Hepatocyte (in vitro differentiated cells): Measurements from ENCODE around the gene MAN1C1. TPM values are rescaled to one million over a fixed set of nuclear protein-coding genes. Genes with fewer than 3 reads are reported as not detected.

Experiments
- DNase-seq: peaks from one replicate; pipeline ENCODE4 v3.0.0-alpha.2; 2016; ENCODE audit warnings: low spot score
- H2AFZ ChIP-seq: fragments of 200-600 bp; sonication (generic); 2 replicates; pipeline ENCODE4 v1.6.0; 2016; ENCODE audit warnings: antibody characterized with exemption, mild to moderate bottlenecking
- H3K27ac ChIP-seq: fragments of 200-600 bp; sonication (generic); 2 replicates; pipeline ENCODE4 v1.5.1; 2016; ENCODE audit warnings: mild to moderate bottlenecking
- H3K27me3 ChIP-seq: fragments of 200-600 bp; sonication (generic); 2 replicates; pipeline ENCODE4 v1.6.1; 2016
- H3K36me3 ChIP-seq: fragments of 200-600 bp; sonication (generic); replicated peaks from 2 replicates; pipeline ENCODE4 v1.5.1; 2016; ENCODE audit warnings: low read depth; ENCODE audit not compliant: insufficient read depth
- H3K4me1 ChIP-seq: fragments of 200-600 bp; sonication (generic); 2 replicates; pipeline ENCODE4 v1.5.1; 2016; ENCODE audit warnings: mild to moderate bottlenecking, moderate library complexity; ENCODE audit not compliant: insufficient read depth
- H3K4me2 ChIP-seq: fragments of 200-600 bp; sonication (generic); 2 replicates; pipeline ENCODE4 v1.6.0; 2016
- H3K4me3 ChIP-seq: fragments of 200-600 bp; sonication (generic); 2 replicates; pipeline ENCODE4 v1.5.1; 2016; ENCODE audit warnings: mild to moderate bottlenecking
- H3K79me2 ChIP-seq: fragments of 200-600 bp; sonication (generic); 2 replicates; pipeline ENCODE4 v1.6.0; 2017; ENCODE audit warnings: mild to moderate bottlenecking
- H3K9me2 ChIP-seq: fragments of 200-600 bp; sonication (generic); replicated peaks from 2 replicates; pipeline ENCODE4 v1.6.0; 2017; ENCODE audit warnings: mild to moderate bottlenecking; ENCODE audit not compliant: insufficient read depth
- H3K9me3 ChIP-seq: fragments of 200-600 bp; sonication (generic); 2 replicates; pipeline ENCODE4 v1.5.1; 2016; ENCODE audit warnings: low read depth, mild to moderate bottlenecking
- H4K20me1 ChIP-seq: fragments of 200-600 bp; sonication (generic); 2 replicates; pipeline ENCODE4 v1.6.0; 2016; ENCODE audit warnings: mild to moderate bottlenecking; ENCODE audit not compliant: insufficient read depth, poor library complexity, severe bottlenecking
- EZH2 ChIP-seq: fragments of 200-600 bp; sonication (generic); IDR thresholded peaks from 2 replicates; pipeline ENCODE4 v1.6.1; 2016; ENCODE audit warnings: antibody characterized with exemption, mild to moderate bottlenecking, borderline replicate concordance
- EZH2phosphoT487 ChIP-seq: fragments of 200-600 bp; sonication (generic); IDR thresholded peaks from one replicate; pipeline ENCODE4 v1.6.1; 2018; ENCODE audit warnings: antibody characterized with exemption, mild to moderate bottlenecking, low read depth, moderate library complexity; ENCODE audit not compliant: unreplicated experiment, severe bottlenecking
- WGBS: methylation state at CpG from one replicate; pipeline ENCODE4 v1.1.6; 2016; ENCODE audit warnings: low lambda C conversion rate; ENCODE audit errors: missing lambda C conversion rate; 5-methylcytosine and 5-hydroxymethylcytosine counted together
- polyA plus RNA-seq: library from polyadenylated mRNA; unstranded; fragments of >200 nt; fragmentation: Nextera tagmentation; extraction: Ambion mirVana; gene quantifications from 2 replicates; pipeline ENCODE4 v1.2.1, GENCODE V29; 2016
- total RNA-seq: library from RNA; depleted of rRNA; stranded (reverse); fragments of >200 nt; gene quantifications from 2 replicates; pipeline ENCODE4 v1.2.3, GENCODE V29; 2014
- TF ChIP-seq, protein P1 (sequence below): fragments of 200-600 bp; sonication (generic); IDR thresholded peaks from 2 replicates; pipeline ENCODE4 v1.5.1; 2016; ENCODE audit warnings: antibody characterized with exemption, mild to moderate bottlenecking; ENCODE audit not compliant: poor library complexity

The MAN1C1 gene
- total and polyA plus RNA-seq, 2 experiments from 2014 or later = 20.6 to 29.3 TPM

GRCh38 chr1:25651824-25652741 is 35.5 kb downstream of the MAN1C1 start:
- Histone ChIP-seq H3K4me3 (no peak overlapping the region), H4K20me1 (no peaks in the 10 kb centered on the region), H2AFZ (no peak overlapping the region), H3K9me3 (no peaks in the 10 kb centered on the region), H3K79me2 (no peaks in the 10 kb centered on the region), H3K9me2 (no peaks in the 10 kb centered on the region), H3K27me3 (no peaks in the 10 kb centered on the region), H3K4me2 (no peak overlapping the region), H3K4me1 (peaks cover 3% of the 10 kb centered on the region), H3K27ac (no peak overlapping the region), H3K36me3 (no peaks in the 10 kb centered on the region)
- WGBS = 94% methylated on average over 12 of the region's 12 CpGs
- TF ChIP-seq EZH2 = no peak
- TF ChIP-seq, protein P1, sequence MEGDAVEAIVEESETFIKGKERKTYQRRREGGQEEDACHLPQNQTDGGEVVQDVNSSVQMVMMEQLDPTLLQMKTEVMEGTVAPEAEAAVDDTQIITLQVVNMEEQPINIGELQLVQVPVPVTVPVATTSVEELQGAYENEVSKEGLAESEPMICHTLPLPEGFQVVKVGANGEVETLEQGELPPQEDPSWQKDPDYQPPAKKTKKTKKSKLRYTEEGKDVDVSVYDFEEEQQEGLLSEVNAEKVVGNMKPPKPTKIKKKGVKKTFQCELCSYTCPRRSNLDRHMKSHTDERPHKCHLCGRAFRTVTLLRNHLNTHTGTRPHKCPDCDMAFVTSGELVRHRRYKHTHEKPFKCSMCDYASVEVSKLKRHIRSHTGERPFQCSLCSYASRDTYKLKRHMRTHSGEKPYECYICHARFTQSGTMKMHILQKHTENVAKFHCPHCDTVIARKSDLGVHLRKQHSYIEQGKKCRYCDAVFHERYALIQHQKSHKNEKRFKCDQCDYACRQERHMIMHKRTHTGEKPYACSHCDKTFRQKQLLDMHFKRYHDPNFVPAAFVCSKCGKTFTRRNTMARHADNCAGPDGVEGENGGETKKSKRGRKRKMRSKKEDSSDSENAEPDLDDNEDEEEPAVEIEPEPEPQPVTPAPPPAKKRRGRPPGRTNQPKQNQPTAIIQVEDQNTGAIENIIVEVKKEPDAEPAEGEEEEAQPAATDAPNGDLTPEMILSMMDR = no peak
- TF ChIP-seq EZH2phosphoT487 = no peak
- DNase-seq = no peak

DNA sequence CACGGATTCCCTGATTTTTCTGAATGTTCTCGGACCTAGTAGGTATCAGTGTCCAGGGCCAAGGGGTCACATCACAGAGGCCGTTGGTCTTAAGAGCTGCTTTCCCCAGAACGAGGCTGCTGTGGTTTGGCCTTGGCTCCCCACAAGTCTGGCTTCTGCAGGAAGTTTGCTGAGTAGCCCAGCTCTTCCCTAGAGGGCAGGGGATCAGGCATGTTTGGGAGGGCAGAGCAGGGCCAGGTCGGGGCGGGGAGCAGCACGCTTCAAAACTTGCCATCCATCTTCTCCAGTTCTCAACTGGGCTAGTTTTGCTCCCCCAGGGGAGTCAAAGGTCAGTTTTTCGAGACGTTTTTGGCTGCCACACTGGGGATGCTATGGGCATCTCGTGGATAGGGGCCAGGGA is 37.0 kb downstream of the MAN1C1 start:
- TF ChIP-seq EZH2 (no peak), EZH2phosphoT487 (no peak)
- TF ChIP-seq, protein P1 = no peak
- Histone ChIP-seq H3K79me2 (no peaks in the 10 kb centered on the region), H3K36me3 (no peaks in the 10 kb centered on the region), H3K9me3 (no peaks in the 10 kb centered on the region), H3K27me3 (no peaks in the 10 kb centered on the region), H3K9me2 (no peaks in the 10 kb centered on the region), H4K20me1 (no peaks in the 10 kb centered on the region), H3K27ac (no peak overlapping the region), H3K4me3 (no peak overlapping the region), H3K4me2 (no peak overlapping the region), H2AFZ (no peak overlapping the region), H3K4me1 (peaks cover 3% of the 10 kb centered on the region)
- DNase-seq = no peak
- WGBS = 88% methylated on average over 10 of the region's 10 CpGs

GRCh38 chr1:25654109-25654660 is 37.6 kb downstream of the MAN1C1 start:
- H4K20me1 ChIP-seq = no peaks in the 10 kb centered on the region
- no peaks in the 10 kb centered on the region for H3K9me3 ChIP-seq
- H3K4me3 ChIP-seq = no peak overlapping the region
- H3K9me2 ChIP-seq = no peaks in the 10 kb centered on the region
- H3K36me3 ChIP-seq = no peaks in the 10 kb centered on the region
- no peak overlapping the region for H3K4me2 ChIP-seq
- no peak for DNase-seq
- no peaks in the 10 kb centered on the region for H3K27me3 ChIP-seq
- H3K27ac ChIP-seq = no peak overlapping the region
- no peaks in the 10 kb centered on the region for H3K79me2 ChIP-seq
- 91% methylated on average over 6 of the region's 6 CpGs for WGBS
- H3K4me1 ChIP-seq = peaks cover 5% of the 10 kb centered on the region
- H2AFZ ChIP-seq = no peak overlapping the region
- TF ChIP-seq, protein P1 = no peak
- TF ChIP-seq EZH2 = no peak
- no peak for TF ChIP-seq EZH2phosphoT487
